ENCODE data around the gene EXOC8.

Gene EXOC8

DNA sequence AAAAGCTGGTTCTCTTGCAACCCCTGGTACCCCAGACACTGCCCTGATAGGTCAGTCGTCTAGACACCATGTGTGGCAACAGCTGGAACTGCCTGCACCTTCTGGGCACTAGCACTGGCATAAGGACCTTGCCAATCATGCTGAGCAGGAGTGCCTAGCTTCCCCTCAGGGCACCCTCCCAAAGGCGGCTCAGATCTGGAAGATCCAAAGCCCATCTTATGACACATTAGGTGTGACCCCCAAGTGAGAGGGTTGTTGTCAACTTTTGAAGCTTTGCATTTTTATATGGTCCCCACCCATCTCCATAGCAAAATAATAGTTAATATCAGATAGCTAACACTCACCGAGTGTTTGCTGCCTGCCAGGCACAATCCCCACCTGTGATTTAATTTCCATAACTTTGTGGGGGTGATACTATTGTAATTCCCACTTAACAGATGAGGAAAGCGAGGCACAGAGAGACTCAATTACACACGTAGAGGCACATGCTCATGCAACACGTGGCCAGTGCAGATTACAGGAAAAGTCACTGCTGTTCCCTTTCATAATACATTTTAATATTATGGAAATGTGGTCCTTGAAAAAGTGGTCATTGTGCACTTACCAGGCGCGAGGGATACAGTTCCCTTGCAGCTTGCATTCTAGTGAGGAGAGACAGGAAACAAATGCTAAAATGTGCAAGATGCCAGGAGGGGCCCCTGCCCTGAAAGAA, 25.8 kb downstream of the EXOC8 start:
- DNase-seq: no peak

DNA sequence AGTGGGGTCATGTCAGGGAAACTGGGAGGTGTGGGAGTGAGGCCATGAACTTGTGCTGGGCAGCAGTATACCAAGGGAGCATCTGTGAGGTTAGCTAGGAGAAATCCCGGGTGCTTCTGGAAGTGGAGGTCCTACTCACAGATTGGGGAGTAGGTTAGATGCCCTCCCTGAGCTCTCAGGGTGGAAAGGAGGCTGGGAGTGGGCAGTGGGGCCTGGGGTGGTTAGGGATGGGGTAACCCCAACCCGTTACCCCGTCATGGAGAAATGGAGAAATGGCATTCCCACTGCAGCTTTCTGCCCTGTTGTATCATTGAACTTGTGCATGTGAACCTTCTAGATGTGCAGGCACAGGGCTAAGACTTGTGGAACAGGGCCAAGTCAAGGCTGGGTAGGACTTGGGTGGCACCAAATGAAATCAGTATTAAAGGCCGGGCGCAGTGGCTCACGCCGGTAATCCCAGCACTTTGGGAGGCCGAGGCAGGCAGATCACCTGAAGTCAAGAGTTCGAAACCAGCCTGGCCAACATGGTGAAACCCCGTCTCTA, 27.2 kb downstream of the EXOC8 start:
- DNase-seq: no peak

- DNase-seq: no peak
Measured at GRCh38 chr1:231301990-231302389, 35.7 kb downstream of the EXOC8 start.

GRCh38 chr1:231295938-231296337, 41.7 kb downstream of the EXOC8 start:
- no peak for DNase-seq

DNA sequence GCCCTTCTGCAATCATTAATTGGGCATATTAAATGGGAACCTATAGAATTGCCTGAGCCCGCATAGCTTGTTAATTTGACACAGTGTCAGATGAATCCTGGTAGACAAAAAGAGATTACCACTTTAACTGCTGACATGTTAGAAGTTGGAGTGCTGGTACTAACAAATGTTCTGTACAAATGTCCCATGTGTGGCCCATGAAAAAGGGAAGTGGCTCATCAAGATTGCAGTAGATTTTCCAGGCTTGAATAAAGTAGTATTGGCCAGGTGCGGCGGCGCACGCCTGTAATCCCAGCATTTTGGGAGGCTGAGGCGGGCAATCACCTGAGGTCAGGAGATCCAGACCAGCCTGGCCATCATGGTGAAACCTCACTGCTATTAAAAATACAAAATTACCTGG, 51.0 kb downstream of the EXOC8 start:
- no peak for DNase-seq

DNA sequence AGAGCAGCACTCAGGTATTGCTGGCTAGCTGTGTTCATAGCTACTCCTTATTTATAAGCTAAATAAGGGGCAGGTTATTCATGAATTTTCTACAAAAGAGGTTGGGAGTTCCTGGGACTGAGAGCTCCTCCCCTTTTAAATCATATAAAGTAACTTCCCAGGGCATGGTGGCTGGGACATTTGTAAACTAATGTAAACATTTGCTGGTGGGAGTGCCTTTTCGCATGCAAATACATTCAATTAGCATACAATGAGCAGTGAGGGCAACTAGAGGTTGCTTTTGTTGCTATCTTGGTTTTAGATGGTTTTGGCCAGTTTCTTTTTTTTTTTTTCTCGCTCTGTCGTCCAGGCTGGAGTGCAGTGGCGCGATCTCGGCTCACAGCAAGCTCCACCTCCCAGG, 53.2 kb downstream of the EXOC8 start:
- DNase-seq: no peak
